ENCODE measurements around the gene KRT83.

Gene KRT83

DNA sequence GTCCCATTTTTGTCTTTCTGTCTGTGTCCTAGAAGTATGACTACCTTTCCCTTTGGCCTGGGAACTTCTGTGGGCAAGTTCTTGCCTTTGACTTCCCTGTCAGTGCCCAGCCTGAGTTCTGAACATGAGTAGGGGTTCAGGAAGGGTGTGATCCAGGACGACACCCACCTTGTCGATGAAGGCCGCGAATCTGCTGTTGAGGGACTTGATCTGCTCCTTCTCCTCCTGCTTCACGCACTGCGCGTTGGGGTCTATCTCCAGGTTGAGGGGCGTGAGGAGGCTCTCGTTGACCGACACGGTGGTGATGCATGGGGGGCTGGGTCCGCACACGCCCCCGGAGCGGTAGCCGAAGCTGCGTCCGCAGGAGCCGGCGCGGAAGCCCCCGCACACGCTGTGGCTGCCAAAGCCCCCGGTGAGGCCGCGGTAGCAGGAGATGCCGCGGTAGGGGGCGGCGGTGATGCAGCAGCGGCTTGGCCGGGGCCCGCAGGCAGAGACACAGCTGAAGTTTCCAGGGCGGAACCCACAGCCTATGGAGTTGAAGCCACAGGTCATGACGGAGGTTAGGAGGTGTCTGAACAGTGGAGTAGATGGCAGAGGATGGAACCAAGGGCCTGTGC lies at the start of gene KRT83:
KRT83 (minus strand) TSS at position 615 of the 617 bp plus-strand sequence; CDS start at position 552, 63 bp downstream.
- DNase-seq = no peak

DNA sequence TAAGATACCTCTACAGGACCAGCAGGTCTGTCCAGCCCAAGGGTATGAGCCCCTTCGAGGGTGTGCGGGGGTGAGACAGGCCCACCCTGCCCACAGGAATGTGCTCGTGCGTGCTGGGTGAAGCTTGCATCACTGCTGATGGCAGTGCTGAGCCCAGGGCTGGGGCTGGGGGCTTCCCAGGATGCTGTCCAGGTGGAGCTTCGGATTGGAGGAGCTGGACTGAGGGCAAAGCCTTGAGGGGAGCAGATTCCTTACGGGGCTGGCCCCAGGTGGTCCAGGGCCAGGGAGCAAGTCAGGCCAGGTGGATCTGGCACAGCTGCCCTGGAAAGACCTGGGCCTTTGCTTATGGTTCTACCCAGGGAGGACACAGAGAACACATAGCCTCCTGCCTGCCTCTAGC lies 48.6 kb upstream of the KRT83 start:
- DNase-seq = no peak

DNA sequence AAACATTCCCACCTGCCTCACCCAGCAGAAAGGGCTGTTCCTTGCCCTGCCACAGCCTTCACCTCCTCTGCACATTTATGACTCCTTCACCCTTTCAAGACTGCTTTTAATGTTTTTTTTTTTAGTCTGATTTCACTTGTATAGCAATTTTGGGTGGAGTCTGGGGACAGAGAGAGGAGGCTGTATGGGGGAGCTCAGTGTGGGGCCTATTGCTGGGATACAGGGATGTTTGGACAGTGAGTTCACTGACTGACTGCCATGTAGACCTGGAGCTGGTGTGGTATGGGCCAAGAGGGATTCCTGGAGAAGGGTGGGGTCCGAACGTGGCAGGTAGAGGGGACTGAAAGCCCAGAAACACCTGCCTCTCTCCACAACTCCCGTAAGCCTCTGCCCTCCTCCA lies 48.0 kb upstream of the KRT83 start:
- DNase-seq = no peak

DNA sequence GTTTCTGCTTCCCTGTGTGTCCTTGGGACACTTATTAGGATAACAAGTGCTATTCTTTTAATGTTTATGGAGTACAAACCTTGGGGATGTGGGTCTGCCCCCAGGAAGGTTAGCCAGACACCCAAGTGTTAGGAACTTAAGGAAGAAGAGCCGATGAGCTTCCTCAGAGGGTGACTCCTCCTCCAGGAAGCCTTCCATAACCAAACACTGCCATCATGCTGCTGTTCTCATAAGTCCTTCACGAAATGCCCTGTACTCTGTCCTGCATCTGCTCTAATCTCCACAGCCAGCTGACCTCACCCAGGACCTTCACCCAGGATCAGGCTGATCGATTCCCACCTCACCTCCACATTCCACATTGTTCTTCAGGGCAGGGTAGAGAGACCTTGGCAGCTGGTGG lies 47.3 kb upstream of the KRT83 start:
- no peak for DNase-seq

DNA sequence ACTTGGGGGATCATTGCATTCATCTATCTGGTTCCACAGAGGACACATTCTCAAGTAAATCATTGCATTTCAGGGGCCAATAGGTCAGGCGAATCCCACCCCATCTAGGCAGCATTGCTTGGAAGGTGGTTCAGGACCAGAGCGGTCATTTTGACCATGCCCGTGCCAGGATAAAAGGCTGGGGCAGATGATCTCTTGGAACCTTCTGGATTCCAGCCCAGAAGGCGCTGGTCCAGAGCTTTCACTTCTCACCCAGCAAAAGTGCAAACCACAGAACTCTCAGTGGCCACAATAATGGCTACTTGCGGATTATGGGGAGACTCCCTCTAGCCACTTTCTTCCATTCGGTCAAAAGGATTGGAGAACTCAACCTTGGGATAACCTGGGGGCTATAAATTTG lies 46.7 kb upstream of the KRT83 start:
- no peak for DNase-seq

DNA sequence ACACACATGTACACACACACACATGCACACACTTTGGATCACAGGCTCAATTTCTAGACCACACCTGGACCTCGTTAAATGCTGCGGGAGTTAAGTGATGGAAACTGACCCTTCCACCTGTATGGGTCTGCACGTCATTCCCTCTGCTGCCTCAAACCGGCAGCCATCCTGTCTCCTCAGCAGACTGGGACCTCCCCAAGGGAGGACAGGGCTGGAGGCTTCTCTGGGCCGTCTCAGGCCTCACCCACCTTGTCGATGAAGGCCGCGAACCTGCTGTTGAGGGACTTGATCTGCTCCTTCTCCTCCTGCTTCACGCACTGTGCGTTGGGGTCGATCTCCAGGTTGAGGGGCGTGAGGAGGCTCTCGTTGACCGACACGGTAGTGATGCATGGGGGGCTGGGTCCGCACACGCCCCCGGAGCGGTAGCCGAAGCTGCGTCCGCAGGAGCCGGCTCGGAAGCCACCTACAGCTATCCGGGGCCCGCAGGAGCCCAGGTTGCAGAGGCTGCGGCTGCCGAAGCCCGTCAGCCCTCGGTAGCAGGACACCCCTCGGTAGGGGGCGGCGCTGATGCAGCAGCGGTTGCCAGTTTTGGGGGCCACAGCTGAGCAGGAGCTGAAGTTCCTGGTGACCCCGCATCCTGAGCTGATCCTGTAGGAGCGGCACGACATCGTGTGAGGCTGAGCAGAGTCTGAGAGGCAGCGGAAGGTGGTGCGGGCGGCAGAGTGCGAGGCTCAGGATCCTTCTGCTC lies 45.7 kb upstream of the KRT83 start, which contains the start of gene KRT85:
KRT85 (minus strand) TSS at position 744 of the 748 bp plus-strand sequence; CDS start at position 668, 76 bp downstream.
- DNase-seq = no peak

DNA sequence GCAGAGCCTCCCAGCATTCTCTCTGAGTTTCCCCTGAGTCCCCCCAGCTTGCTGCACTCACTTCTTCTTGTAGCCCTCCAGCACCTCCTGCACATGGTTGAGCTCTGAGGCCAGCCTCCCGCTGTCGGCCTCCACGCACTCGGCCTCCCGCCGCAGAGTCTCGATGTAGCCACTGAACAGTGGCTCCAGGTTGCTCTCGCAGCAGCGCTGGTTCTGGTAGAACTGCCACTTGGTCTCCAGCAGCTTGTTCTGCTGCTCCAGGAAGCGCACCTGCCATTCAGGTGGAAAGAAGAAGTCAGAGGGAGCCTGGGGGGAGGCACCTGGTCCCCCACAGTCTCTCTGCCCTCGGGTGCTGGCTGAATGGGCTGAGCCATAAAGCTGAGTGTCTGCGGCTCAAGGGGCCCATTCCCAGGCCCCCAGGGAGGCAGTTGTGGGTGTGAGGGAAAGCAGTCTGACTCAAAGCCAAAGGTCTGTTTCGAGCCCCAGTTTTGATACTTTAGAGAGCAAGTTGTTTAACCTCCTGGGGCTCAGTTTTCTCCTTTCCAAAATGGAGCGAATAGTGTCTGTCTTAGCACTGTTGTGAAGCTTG lies 43.8 kb upstream of the KRT83 start:
- no peak for DNase-seq

DNA sequence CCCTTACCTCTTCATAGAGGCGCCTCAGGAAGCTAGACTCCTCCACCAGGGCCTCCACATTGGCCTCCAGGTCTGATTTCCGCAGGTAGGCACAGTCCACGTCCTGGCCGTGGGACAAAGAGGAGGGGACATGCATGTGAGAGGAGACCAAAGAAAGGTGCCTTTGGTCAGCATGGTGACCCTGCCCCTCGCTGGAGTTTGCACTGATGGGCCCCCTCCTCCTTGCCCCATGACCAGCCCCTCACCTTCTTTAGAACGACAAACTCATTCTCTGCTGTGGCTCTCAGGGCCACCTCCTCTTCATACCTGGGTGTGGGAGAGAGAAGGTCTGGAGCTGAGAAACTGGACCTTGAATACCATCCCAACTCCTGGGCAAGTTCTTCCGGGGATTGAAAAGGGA lies 42.9 kb upstream of the KRT83 start:
- no peak for DNase-seq

DNA sequence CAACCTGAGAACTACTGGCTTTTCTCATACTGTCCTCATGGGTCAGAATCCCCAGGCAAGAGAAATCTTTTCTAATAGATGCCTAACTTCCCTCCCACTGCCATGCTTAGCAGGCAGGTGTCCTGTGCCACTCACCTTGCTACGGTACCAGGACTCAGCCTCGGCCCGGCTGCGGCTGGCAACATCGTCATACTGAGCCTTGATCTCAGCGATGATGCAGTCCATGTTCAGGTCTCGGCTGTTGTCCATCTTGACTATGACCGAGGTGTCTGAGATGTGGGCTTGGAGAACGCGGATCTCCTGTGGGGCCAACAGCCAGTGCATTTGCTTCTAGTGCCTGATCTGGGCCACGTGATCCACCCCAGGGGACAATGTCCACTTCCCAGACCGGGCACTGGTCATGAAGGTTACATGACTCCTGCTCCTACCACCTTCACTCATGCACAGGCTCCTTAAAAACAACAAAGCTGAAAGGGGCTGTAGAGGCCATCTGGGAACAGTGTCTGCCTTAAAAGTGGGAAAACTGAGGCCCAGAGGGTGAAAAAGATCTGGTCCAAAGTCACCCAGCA lies 42.0 kb upstream of the KRT83 start:
- no peak for DNase-seq

DNA sequence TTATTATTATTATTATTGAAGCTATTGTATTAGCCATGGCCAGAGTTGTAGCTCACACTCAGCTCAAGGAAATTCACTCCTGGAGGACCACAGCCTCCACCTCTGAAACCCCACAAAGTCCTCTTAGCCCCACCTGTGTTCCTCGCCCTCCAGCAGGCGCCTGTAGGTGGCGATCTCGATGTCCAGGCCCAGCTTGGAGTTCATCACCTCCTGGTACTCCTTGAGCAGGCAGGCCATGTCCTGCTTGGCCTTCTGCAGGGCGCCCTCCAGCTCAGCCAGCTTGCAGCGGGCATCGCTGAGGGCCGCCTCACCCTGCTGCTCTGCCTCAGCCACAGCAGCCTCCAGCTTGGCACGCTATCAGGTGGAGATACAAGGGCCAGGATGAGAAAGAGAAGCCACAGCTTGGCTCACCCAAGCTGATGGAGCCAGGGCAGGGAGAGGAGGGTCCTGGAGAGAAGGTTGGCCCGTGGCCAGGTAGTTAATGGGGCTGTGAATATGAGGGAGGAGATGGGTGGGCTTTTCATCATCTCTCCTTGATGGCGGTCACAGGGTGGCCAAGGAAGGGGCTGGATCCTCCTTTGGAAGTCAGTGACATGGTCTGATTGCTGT lies 41.0 kb upstream of the KRT83 start:
- DNase-seq = no peak

DNA sequence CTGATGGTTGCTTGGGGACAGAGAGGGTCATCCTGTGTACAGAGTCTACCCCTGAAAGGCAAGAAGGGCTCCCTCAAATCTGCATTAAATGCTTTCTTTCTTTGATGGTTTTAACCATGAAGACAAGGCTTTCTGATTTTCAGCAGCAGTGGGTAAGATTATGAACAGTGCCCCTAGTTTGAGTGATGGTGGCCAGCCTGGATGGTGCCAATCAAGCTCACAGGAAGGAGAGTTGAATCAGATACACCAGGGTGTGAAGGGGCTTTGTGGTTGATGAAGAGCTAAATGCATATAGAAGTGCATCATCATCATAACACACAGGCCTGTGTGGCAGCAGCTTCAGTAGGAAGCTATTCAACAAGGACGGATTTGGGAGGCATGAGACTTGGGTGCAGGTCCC lies 40.4 kb upstream of the KRT83 start:
- no peak for DNase-seq

DNA sequence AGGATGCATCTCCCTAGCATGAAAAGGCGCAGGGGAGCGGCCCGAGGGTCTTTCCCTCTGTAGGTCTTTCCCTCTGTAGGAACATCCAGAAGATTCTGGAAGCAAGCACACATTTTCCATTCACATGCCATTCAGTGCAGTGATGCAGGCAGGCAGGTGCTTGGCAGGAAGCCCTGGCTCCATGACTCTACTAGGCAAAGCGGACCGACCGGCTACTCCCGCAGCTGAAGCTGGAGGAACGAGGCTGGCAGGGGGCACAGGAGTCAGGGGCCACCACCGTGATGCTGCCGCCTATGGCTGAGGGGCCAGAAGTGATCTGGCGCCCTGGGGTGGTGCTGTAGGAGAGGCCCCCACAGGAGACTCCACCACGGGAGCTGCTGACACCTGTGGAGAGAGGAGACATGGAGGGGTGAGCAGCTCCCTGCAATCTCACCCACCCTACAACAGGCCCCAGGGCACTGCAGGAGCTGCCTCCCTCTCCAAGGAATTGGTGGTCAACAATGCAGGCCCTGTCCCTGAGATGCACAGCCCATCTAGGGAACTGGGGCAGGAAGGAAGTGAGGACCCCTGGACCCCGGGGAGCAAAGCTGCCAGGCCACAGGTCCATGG lies 39.6 kb upstream of the KRT83 start:
- no peak for DNase-seq

DNA sequence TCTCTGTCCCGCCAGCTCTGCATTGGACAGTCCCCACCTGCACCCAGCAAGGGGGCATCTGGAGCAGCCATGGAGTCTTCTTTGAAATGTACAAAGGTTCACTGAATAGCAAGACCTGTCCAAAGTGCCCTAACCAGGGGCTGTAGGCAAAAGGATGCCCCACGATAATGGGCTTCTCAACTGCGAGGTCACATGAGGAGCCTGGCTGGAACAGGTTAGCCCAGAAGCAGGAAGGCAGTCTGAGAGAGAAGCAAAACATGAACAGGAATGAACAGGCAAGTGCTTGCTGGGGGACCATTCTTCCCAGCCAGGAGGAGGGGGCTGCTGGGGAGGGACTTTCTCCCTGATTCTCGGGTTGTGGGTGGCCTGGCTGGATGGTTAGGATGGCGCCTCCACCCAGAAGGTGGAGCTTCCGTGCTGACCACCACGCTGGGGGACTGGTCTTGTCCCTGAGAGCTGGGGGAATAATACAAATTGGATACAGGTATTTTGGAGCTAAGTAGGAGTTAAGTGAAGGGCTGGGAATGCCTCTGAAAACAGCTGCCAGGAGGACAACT lies 39.0 kb upstream of the KRT83 start:
- no peak for DNase-seq

DNA sequence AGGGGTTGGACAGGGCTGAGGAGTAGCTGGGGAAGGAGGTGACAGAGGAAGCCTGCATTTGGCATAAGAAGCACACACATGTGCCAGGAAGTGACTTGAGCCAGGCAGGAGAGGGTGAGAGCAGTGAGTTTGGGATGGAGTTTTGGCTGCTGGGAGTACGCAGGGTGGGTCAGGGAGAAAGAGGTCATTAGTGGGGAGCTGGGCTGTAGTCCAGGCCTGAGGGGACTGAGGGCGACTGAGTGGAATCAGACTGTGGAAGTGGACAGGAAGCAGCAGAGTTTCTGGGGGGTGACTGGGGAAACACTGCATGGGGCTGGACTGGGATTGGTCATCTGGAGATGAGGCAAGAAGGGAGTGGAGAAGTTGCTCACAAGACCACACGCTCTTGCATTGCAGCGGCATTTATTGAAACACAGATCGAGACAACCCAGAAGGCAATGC lies 38.4 kb upstream of the KRT83 start:
- no peak for DNase-seq

DNA sequence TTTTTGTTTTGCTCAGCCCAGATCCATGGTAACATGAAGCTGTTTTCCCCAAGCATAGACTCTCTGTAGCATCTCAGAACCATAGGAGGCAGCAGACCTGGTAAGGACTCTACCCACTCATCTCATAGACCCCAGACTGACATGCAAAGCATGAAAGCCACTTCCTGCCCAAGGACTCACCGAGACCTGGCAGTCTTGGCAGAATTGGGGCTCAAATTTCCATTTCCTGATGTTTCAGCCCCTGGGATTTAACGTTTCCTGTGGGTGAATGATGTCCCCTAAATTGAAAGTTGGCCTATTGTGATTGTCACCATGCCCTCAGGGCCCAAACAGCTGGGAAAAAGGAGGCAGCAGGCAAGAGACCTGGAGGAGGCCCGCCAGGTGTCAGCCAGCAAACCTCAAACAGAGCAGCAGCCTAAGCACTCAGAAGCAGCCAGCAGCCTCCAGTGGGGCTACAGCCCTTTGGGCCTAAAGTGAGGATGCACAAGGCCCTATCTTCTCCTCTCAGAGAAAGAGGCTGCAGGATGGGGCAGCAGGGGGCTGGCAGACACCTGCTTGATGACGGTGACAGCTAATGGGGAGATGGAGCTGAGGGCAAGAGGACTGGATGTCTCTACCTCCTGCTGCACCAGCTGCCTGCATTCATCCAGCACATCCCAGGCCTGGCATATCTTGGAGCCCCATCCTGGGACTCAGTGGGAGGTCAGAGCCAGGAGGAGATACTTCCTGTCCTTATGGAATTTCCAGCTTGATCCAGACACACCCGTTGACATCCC lies 37.6 kb upstream of the KRT83 start:
- no peak for DNase-seq

DNA sequence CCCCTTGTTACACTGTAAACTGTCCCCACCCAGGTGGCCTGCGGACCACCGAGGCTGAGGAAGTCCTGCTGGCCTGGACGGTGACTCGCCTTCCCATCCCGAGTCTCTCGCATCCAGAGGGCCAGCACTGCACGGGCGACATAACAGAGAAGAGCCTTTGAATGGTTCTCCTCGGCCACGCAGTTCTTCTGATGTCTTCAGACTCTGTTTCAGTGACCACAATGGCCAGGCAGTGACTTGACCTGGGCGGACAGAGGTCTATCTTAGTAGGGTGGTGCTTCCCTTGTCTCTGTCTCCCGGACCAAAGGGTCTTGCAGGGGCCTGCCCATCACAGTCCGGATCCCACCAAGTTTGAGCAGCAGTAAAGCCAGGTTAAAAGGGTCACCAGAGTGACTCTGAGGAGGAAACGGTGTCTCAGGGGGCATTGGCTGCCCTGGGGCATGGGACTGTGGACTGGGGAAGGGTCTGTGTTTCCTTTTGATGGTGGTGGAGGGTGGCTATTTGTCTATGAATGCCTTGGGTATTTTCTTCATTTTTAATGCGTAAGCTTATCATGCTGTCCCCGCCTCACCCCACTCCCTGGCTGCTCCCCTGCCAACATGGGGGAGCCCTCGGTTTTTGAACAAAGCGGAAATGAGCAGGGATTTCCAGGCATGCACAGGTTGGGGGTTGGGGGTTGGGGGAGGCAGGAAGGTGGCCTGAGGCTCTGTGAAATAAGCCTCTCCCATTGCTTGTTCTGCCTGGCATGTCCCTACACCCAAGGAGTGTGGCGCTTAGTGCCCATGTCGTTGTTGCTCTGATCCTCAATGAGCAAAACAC lies 35.8 kb upstream of the KRT83 start:
- DNase-seq = no peak

DNA sequence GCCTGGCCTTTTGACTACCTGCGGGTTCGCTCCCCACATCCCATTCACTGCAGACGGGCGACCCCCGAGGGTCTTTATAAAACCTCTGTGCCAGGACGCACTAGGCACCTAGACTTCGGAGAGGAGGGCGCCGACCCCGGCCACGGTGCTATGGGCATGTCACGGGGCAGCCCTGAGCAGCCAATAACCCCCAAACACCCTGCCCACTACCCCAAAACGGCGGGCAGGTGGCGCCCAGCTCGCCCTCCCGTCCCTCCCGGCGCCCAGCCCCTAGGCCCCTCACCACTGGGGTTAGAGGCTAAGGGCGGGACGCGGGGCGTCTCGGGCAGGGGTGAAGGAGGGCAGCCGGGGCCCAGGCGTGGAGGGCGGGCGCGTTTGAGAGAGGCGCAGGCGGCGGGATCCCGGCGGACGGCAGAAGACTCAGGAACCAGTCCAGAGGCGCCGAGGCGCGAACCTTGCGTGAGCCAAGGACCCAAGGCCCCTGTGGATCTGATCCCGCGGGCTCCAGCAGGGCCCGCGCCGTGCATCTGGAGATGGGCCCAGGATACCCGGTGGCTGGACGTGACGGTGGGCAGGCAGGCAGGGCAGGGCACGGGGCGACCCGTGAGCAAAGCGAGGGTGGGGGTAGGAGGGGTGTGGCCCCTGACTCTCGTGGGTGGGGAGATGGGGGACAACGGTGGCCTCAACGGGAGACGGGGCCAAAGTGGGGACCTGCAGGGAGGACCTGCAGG lies 35.0 kb upstream of the KRT83 start:
- DNase-seq = no peak

DNA sequence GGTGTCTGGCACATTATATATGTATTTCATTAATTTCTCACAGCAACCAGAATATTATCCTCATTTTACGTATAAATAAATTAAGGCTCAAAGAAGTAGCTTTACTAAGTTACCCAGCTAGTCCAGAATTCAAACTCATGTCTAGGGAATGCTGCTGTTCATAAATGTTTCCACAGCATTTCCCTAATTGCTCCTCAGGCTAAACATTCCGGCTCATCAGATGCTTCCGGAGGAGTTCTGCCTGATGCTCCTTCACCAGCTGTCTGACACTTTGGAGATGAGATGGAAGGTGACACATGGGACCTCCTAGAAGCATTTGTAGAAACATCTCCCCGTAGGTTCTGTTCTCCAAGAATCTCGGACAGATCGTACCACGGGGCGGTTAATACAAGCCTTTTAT lies 34.0 kb upstream of the KRT83 start:
- DNase-seq = no peak

DNA sequence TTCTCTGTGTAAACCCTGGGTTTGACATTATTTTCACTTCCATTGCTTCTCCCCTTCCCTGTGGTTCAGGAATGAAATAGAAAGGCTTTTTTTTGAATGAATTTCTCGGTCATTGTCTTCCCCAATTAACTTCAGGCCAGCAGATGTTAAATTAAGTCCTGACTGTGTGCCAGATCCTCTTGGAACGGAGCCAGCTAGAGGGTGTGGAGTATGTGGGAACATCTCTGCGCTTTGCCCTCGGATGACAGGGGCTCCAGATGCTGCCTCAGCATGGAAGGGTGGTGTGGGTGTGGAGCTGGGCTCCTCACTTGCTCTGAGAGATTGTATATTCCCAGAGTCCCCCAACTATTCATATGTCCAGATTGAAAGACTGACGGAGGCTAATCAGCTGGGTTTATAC lies 33.0 kb upstream of the KRT83 start:
- DNase-seq = no peak

DNA sequence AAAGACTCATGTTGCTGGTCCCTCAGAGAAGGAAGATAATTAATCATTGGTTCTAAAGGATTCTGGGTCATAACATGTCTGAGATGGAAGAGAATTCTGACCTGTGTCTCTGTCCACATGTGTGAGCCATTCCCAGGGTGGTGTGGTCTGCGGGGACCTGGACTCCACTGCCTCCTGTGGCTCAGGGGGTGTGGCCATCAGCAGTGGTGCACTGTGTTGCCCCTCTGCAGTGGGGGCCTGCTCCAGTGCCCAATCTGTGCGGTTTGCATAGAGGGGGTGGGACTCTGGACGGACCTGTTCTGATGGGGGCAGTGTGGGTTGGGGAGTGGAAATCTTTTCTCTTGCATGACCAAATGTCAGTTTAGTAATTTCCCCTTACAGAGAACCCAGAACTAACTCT lies 32.6 kb upstream of the KRT83 start:
- DNase-seq = no peak
